B cell (primary cell): ENCODE measurements around the gene GAPVD1.

Experiments used
- CTCF ChIP-seq: fragments of 200-600 bp; IDR thresholded peaks from one replicate; pipeline ENCODE4 v1.8.0; 2022; ENCODE audit warnings: antibody characterized with exemption, mild to moderate bottlenecking
- EZH2 ChIP-seq: IDR thresholded peaks from 2 replicates; pipeline ENCODE4 v1.6.1; 2012; ENCODE audit warnings: borderline replicate concordance, low read depth, mild to moderate bottlenecking, moderate library complexity, low read length; ENCODE audit not compliant: insufficient read depth, poor library complexity, severe bottlenecking

- no peak for TF ChIP-seq CTCF
- no peak for TF ChIP-seq EZH2
These were observed 99.0 kb downstream of the GAPVD1 start for GRCh38 chr9:125360601-125361000.
